ENCODE data around the gene SF3B4. TPM values are rescaled to one million over a fixed set of nuclear protein-coding genes. Genes with fewer than 3 reads are reported as not detected.

Gene SF3B4
- total RNA-seq, 1 donor from 2014 or later, result 74.0 TPM

- Histone ChIP-seq H3K79me2 (ENCODE audit: insufficient read depth, low read length) (peaks cover 17% of the 10 kb centered on the region), H4K20me1 (ENCODE audit: insufficient read depth, low read length) (peaks cover 16% of the 10 kb centered on the region), H3K27me3 (ENCODE audit: insufficient read depth, low read length) (no peaks in the 10 kb centered on the region), H3K27ac (ENCODE audit: low read depth, low read length) (no peak overlapping the region), H3K9me3 (ENCODE audit: insufficient read depth, low read depth, low read length) (no peaks in the 10 kb centered on the region), H3K9ac (ENCODE audit: low read length) (no peak overlapping the region), H3K4me1 (ENCODE audit: insufficient read depth, low read length) (peaks cover 10% of the 10 kb centered on the region), H3K4me2 (ENCODE audit: low read length) (peak overlapping the region; percentile 93), H2AFZ (ENCODE audit: low read depth, low read length) (no peak overlapping the region), H3K36me3 (ENCODE audit: insufficient read depth, low read length) (no peaks in the 10 kb centered on the region), H3K4me3 (ENCODE audit: insufficient read depth, low read depth, low read length) (no peak overlapping the region)
- Mint-ChIP-seq H3K27ac (ENCODE audit: unreplicated experiment) (peak overlapping the region; percentile 23), H3K27me3 (ENCODE audit: low read depth, unreplicated experiment) (no peaks in the 10 kb centered on the region), H3K4me3 (ENCODE audit: unreplicated experiment) (no peak overlapping the region), H3K36me3 (ENCODE audit: low read depth, unreplicated experiment) (peaks cover 1% of the 10 kb centered on the region), H3K4me1 (ENCODE audit: low read depth, unreplicated experiment) (peaks cover 2% of the 10 kb centered on the region), H3K9me3 (ENCODE audit: unreplicated experiment) (no peaks in the 10 kb centered on the region)
- TF ChIP-seq EZH2 (IDR thresholded peaks at IDR 0.05; ENCODE audit: insufficient read depth, low read length), result no peak
- TF ChIP-seq CTCF (IDR thresholded peaks at IDR 0.05; ENCODE audit: insufficient read depth, low read depth, low read length), result no peak
- FAIRE-seq, result no peak
- DNase-seq (ENCODE audit: low read depth), result no peak
These were observed 43.9 kb downstream of the SF3B4 start for GRCh38 chr1:149883598-149884247.

GRCh38 chr1:149881876-149882275 is 45.7 kb downstream of the SF3B4 start:
- Mint-ChIP-seq H3K4me3 (ENCODE audit: unreplicated experiment) (no peak overlapping the region), H3K27ac (ENCODE audit: unreplicated experiment) (no peak overlapping the region), H3K4me1 (ENCODE audit: low read depth, unreplicated experiment) (peaks cover 2% of the 10 kb centered on the region), H3K36me3 (ENCODE audit: low read depth, unreplicated experiment) (peaks cover 1% of the 10 kb centered on the region), H3K9me3 (ENCODE audit: unreplicated experiment) (no peaks in the 10 kb centered on the region), H3K27me3 (ENCODE audit: low read depth, unreplicated experiment) (no peaks in the 10 kb centered on the region)
- H2AFZ ChIP-seq (ENCODE audit: low read depth, low read length), result no peak overlapping the region
- H3K36me3 ChIP-seq (ENCODE audit: insufficient read depth, low read length), result no peaks in the 10 kb centered on the region
- no peak overlapping the region for H3K9ac ChIP-seq (ENCODE audit: low read length)
- peaks cover 17% of the 10 kb centered on the region for H3K79me2 ChIP-seq (ENCODE audit: insufficient read depth, low read length)
- H3K27ac ChIP-seq (ENCODE audit: low read depth, low read length), result no peak overlapping the region
- no peaks in the 10 kb centered on the region for H3K27me3 ChIP-seq (ENCODE audit: insufficient read depth, low read length)
- no peak overlapping the region for H3K4me2 ChIP-seq (ENCODE audit: low read length)
- no peak overlapping the region for H3K4me3 ChIP-seq (ENCODE audit: insufficient read depth, low read depth, low read length)
- peaks cover 10% of the 10 kb centered on the region for H3K4me1 ChIP-seq (ENCODE audit: insufficient read depth, low read length)
- DNase-seq (ENCODE audit: low read depth) (no peak), FAIRE-seq (no peak)
- peaks cover 16% of the 10 kb centered on the region for H4K20me1 ChIP-seq (ENCODE audit: insufficient read depth, low read length)
- no peaks in the 10 kb centered on the region for H3K9me3 ChIP-seq (ENCODE audit: insufficient read depth, low read depth, low read length)
- TF ChIP-seq CTCF (IDR thresholded peaks at IDR 0.05; ENCODE audit: insufficient read depth, low read depth, low read length), result no peak
- no peak for TF ChIP-seq EZH2 (IDR thresholded peaks at IDR 0.05; ENCODE audit: insufficient read depth, low read length)

- H3K27me3 ChIP-seq (ENCODE audit: insufficient read depth, low read length), result no peaks in the 10 kb centered on the region
- no peak overlapping the region for H3K27ac ChIP-seq (ENCODE audit: low read depth, low read length)
- H3K27me3 Mint-ChIP-seq (ENCODE audit: low read depth, unreplicated experiment), result no peaks in the 10 kb centered on the region
- DNase-seq (ENCODE audit: low read depth), result no peak
- peaks cover 4% of the 10 kb centered on the region for H3K4me1 ChIP-seq (ENCODE audit: insufficient read depth, low read length)
- H3K27ac Mint-ChIP-seq (ENCODE audit: unreplicated experiment), result no peak overlapping the region
- peaks cover 12% of the 10 kb centered on the region for H3K79me2 ChIP-seq (ENCODE audit: insufficient read depth, low read length)
- H3K9ac ChIP-seq (ENCODE audit: low read length), result no peak overlapping the region
- H3K9me3 Mint-ChIP-seq (ENCODE audit: unreplicated experiment), result no peaks in the 10 kb centered on the region
- H3K4me2 ChIP-seq (ENCODE audit: low read length), result no peak overlapping the region
- no peak overlapping the region for H3K4me3 Mint-ChIP-seq (ENCODE audit: unreplicated experiment)
- no peaks in the 10 kb centered on the region for H3K9me3 ChIP-seq (ENCODE audit: insufficient read depth, low read depth, low read length)
- H2AFZ ChIP-seq (ENCODE audit: low read depth, low read length), result no peak overlapping the region
- no peak for FAIRE-seq
- TF ChIP-seq CTCF (IDR thresholded peaks at IDR 0.05; ENCODE audit: insufficient read depth, low read depth, low read length) (no peak), EZH2 (IDR thresholded peaks at IDR 0.05; ENCODE audit: insufficient read depth, low read length) (no peak)
- peaks cover 2% of the 10 kb centered on the region for H3K4me1 Mint-ChIP-seq (ENCODE audit: low read depth, unreplicated experiment)
- peaks cover 2% of the 10 kb centered on the region for H4K20me1 ChIP-seq (ENCODE audit: insufficient read depth, low read length)
- no peak overlapping the region for H3K4me3 ChIP-seq (ENCODE audit: insufficient read depth, low read depth, low read length)
- no peaks in the 10 kb centered on the region for H3K36me3 ChIP-seq (ENCODE audit: insufficient read depth, low read length)
- H3K36me3 Mint-ChIP-seq (ENCODE audit: low read depth, unreplicated experiment), result peaks cover 1% of the 10 kb centered on the region
These were observed 48.0 kb downstream of the SF3B4 start for GRCh38 chr1:149879556-149879955.

Measured in astrocyte (in vitro differentiated cells and primary cell).